C4-2B (cell line): ENCODE results near the gene SPATA16.

ENCODE experiments used
- H3K27ac ChIP-seq: fragments of 450-650 bp; 2 replicates; pipeline ENCODE4 v1.5.1; 2017
- ZFX ChIP-seq: fragments of 450-650 bp; IDR thresholded peaks from 2 replicates; pipeline ENCODE4 v1.6.1; 2017
- TF ChIP-seq, protein P1 (sequence below): fragments of 450-650 bp; conservative IDR thresholded peaks from 2 replicates; pipeline ENCODE4 v1.5.1; 2017; ENCODE audit warnings: mild to moderate bottlenecking

Gene SPATA16

GRCh38 chr3:172919297-172919683 lies 221.7 kb downstream of the SPATA16 start:
- H3K27ac ChIP-seq = no peak overlapping the region

GRCh38 chr3:172918568-172919296 lies 222.3 kb downstream of the SPATA16 start:
- TF ChIP-seq, protein P1, sequence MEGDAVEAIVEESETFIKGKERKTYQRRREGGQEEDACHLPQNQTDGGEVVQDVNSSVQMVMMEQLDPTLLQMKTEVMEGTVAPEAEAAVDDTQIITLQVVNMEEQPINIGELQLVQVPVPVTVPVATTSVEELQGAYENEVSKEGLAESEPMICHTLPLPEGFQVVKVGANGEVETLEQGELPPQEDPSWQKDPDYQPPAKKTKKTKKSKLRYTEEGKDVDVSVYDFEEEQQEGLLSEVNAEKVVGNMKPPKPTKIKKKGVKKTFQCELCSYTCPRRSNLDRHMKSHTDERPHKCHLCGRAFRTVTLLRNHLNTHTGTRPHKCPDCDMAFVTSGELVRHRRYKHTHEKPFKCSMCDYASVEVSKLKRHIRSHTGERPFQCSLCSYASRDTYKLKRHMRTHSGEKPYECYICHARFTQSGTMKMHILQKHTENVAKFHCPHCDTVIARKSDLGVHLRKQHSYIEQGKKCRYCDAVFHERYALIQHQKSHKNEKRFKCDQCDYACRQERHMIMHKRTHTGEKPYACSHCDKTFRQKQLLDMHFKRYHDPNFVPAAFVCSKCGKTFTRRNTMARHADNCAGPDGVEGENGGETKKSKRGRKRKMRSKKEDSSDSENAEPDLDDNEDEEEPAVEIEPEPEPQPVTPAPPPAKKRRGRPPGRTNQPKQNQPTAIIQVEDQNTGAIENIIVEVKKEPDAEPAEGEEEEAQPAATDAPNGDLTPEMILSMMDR = no peak
- no peak overlapping the region for H3K27ac ChIP-seq

More at GRCh38 chr3:172919297-172919683, 221.7 kb downstream of the SPATA16 start:
- no peak for TF ChIP-seq ZFX
- TF ChIP-seq, protein P1 = no peak

DNA sequence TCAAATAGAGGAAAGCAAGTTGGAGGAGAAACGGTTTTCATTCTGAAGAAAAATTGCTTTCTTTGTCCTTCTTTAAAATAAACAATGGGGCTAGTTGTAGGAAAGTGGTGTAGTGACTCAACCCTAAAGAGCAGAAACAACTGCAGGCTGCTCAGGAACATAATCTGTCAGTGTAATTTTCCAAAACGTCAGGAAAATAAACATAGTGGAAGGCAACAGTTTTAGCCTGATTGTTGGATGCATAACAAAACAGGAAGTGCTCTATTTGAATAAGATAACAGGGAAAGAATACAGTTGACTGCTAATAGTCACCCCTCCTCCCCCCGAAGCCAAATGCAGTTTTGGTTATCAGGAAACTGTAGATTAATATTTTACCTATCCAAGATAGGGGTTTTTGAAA lies 222.9 kb downstream of the SPATA16 start:
- no peak overlapping the region for H3K27ac ChIP-seq
- no peak for TF ChIP-seq ZFX
- TF ChIP-seq, protein P1 = no peak

DNA sequence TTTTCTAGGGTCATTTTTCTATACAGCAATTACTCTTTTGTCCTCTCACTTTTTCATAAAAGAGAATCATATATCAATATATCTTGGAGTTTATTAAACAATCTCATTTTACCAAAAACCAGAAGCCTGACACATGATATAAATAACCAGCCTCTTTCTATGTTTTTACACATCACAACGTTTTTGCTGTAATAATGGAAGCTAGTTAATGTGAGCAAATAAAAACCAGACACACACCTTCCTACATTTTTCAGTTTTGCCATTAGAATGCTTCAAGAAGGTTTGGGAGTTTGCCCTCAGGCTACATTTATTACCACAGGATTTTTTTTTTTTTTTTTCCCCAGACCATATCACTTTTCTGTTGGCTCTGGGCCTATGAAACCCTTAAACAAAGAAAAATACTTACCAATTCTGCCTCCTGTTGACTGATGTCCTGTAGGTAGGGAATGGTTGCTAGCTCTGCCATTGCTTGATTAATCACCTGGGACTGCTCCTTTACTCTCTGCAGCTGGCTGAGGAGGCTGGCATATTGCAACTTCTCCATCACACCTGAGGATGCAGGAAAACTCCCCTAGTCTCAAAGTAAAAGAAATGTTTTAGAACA lies 225.0 kb downstream of the SPATA16 start:
- TF ChIP-seq, protein P1 = no peak
- no peak for TF ChIP-seq ZFX
- H3K27ac ChIP-seq = no peak overlapping the region

DNA sequence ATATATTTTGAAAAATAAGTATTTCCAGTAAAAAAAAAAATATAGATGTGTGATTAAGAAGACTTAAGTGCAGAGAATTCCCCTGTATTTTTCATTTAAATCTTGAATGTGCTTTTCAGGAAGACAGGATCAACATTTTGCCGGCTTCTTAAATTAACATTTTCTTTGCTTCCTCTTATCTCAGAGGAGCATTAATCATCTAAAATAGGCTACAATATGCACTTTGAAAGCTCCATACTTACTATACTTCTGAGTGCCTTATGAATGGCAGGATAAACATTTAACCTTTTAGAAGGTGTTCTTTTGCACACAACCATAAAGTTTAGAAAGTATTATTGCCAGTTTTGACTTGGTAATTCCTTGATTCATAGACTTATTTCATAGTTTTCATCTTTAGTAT lies 226.2 kb downstream of the SPATA16 start:
- no peak for TF ChIP-seq ZFX
- TF ChIP-seq, protein P1 = no peak
- H3K27ac ChIP-seq = no peak overlapping the region

DNA sequence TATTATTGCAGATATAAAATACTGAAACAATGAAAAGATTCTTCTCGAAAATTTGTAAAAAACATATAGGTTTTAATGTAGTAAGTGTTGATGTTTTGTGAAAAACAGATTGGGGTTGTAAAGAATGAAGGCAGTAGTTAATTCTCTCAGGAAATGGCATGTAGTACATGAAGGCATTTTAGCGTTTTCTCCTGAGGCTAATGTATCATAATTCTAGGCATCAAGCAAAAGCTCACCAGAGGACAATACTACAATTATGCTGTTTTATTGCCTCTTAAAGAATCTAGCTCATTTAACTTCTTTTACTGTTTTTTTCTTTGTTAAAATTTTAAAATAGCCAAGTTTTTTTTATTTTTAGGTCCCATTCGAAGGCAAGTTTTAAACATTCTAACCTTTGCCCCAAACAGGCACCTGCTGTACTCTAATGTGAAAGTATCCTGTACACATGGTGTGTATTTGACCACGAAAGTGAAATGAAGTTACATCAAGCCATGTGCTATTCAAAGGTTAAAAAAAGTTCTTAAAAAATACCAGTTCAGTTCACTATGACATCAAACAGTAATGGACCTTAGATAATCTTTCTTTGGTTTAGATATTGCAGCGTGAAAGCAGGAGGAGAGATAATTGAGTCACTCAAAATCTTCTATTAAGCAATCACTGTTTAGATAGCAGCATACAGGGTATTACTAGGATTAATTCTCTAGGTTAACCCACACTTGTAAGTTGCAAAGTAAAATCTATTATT lies 227.0 kb downstream of the SPATA16 start:
- no peak for TF ChIP-seq ZFX
- TF ChIP-seq, protein P1 = no peak
- no peak overlapping the region for H3K27ac ChIP-seq

DNA sequence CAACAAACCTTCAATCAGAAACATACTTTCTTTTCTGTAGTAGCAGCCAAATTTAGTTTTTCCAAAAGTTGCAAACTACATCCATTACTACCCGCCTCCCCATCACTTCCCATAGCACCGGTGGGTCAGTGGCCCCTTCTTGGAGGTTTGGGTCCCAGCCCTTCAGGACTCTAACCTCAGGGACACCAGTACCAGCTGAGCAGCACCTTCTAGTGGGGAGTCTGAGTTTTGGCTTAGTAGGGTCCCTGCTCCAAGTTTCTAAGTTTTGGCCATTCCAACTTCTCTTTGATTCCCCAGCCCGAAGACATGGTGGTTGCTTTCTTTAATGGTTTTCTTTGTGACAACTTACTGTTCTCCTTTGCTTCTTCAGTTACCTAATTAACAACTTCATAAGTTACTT lies 229.9 kb downstream of the SPATA16 start:
- H3K27ac ChIP-seq = no peak overlapping the region
- TF ChIP-seq, protein P1 = no peak
